CD14-positive monocyte (primary cell): ENCODE data around the gene GAREM2. TPM values are rescaled to one million over a fixed set of nuclear protein-coding genes. Genes with fewer than 3 reads are reported as not detected.

Experiments used
- DNase-seq, 3 donors: peaks; one replicate each; pipeline ENCODE4 v3.0.0-alpha.2; 2011 to 2022
- H2AFZ ChIP-seq: 2 replicates; pipeline ENCODE4 v1.6.0; 2012; ENCODE audit warnings: mild to moderate bottlenecking, low read depth, low read length, inconsistent platforms; ENCODE audit not compliant: insufficient read depth, poor library complexity, severe bottlenecking
- H3K27ac ChIP-seq, 2 donors: 1 replicate in 1 of 2; 2 replicates in 1 of 2; pipeline ENCODE4 v1.5.1; 2012 to 2013; ENCODE audit warnings: low read length in 2 of 2, control low read depth in 1 of 2, inconsistent platforms in 1 of 2, low read depth in 1 of 2, mild to moderate bottlenecking in 1 of 2
- H3K27me3 ChIP-seq, 2 donors: one replicate each; pipeline versions ENCODE4 v1.6.0 to v1.6.1; 2011 to 2013; ENCODE audit warnings: low read length in 2 of 2; ENCODE audit not compliant: control insufficient read depth in 2 of 2, insufficient read depth in 2 of 2
- H3K36me3 ChIP-seq, 2 donors: replicated peaks in 1 of 2; 1 replicate in 1 of 2; 2 replicates in 1 of 2; pipeline versions ENCODE4 v1.5.1 to v1.6.1; 2012 to 2013; ENCODE audit warnings: low read length in 2 of 2, control low read depth in 1 of 2, inconsistent platforms in 1 of 2, mild to moderate bottlenecking in 1 of 2; ENCODE audit not compliant: insufficient read depth in 2 of 2, control insufficient read depth in 1 of 2
- H3K4me1 ChIP-seq, 2 donors: 1 replicate in 1 of 2; 2 replicates in 1 of 2; pipeline versions ENCODE4 v1.5.1 to v1.6.1; 2012 to 2013; ENCODE audit warnings: low read length in 2 of 2, control low read depth in 1 of 2, inconsistent platforms in 1 of 2, mild to moderate bottlenecking in 1 of 2, moderate library complexity in 1 of 2; ENCODE audit not compliant: insufficient read depth in 2 of 2, control insufficient read depth in 1 of 2
- H3K4me2 ChIP-seq: replicated peaks from 2 replicates; pipeline ENCODE3; 2012; ENCODE audit warnings: low read length, moderate library complexity, mild to moderate bottlenecking; ENCODE audit not compliant: poor library complexity, severe bottlenecking; ENCODE audit errors: extremely low read depth
- H3K4me3 ChIP-seq, 3 experiments: fragments of 200-600 bp in 1 of 3; sonication (generic) in 1 of 3; replicated peaks in 1 of 3; 1 replicate in 2 of 3; 2 replicates in 1 of 3; pipeline ENCODE4 v1.5.1; 2011 to 2013; ENCODE audit warnings: low read length in 3 of 3, mild to moderate bottlenecking in 3 of 3, control low read depth in 2 of 3, low read depth in 2 of 3, inconsistent platforms in 1 of 3, moderate library complexity in 1 of 3
- H3K79me2 ChIP-seq: 2 replicates; pipeline ENCODE4 v1.6.0; 2012; ENCODE audit warnings: mild to moderate bottlenecking, control low read depth, inconsistent platforms, low read length, moderate library complexity; ENCODE audit not compliant: insufficient read depth
- H3K9ac ChIP-seq: 2 replicates; pipeline ENCODE4 v1.6.0; 2017; ENCODE audit warnings: low read length, mild to moderate bottlenecking; ENCODE audit not compliant: insufficient read depth, poor library complexity, severe bottlenecking
- H3K9me3 ChIP-seq, 2 donors: replicated peaks in 1 of 2; 1 replicate in 1 of 2; 2 replicates in 1 of 2; pipeline versions ENCODE4 v1.5.1 to v1.6.1; 2012 to 2013; ENCODE audit warnings: low read length in 2 of 2, control low read depth in 1 of 2; ENCODE audit not compliant: control insufficient read depth in 1 of 2, insufficient read depth in 1 of 2
- H4K20me1 ChIP-seq: 2 replicates; pipeline ENCODE4 v1.6.0; 2012; ENCODE audit warnings: mild to moderate bottlenecking, low read length, control low read depth, moderate library complexity; ENCODE audit not compliant: insufficient read depth
- H3K27ac Mint-ChIP-seq, 7 donors: one replicate each; pipeline ENCODE4 v1.8.0; 2020; ENCODE audit warnings: mild to moderate bottlenecking in 7 of 7, mixed read lengths in 7 of 7, moderate library complexity in 6 of 7, inconsistent platforms in 2 of 7
- H3K27me3 Mint-ChIP-seq, 3 donors: one replicate each; pipeline ENCODE4 v1.8.0; 2021 to 2022; ENCODE audit warnings: low read depth in 3 of 3, mild to moderate bottlenecking in 3 of 3, mixed read lengths in 3 of 3, moderate library complexity in 3 of 3, inconsistent platforms in 1 of 3
- H3K36me3 Mint-ChIP-seq, 2 donors: one replicate each; pipeline ENCODE4 v1.8.0; 2020; ENCODE audit warnings: mixed read lengths in 2 of 2, inconsistent platforms in 1 of 2, mild to moderate bottlenecking in 1 of 2
- H3K4me1 Mint-ChIP-seq: one replicate; pipeline ENCODE4 v1.8.0; 2020; ENCODE audit warnings: mild to moderate bottlenecking, mixed read lengths
- H3K4me3 Mint-ChIP-seq, 2 donors: one replicate each; pipeline ENCODE4 v1.8.0; 2020; ENCODE audit warnings: mild to moderate bottlenecking in 2 of 2, mixed read lengths in 2 of 2, moderate library complexity in 1 of 2
- H3K9me3 Mint-ChIP-seq, 7 donors: one replicate each; pipeline ENCODE4 v1.8.0; 2020 to 2022; ENCODE audit warnings: mixed read lengths in 7 of 7, mild to moderate bottlenecking in 6 of 7, moderate library complexity in 6 of 7, inconsistent platforms in 2 of 7
- WGBS: methylation state at CpG from one replicate; pipeline ENCODE4 v1.1.5; 2013; ENCODE audit warnings: missing lambda C conversion rate; ENCODE audit not compliant: insufficient coverage; 5-methylcytosine and 5-hydroxymethylcytosine counted together
- intact Hi-C, 2 donors: fragments of 100-400 bp; cut with micrococcal nuclease; formaldehyde crosslinking; loops; one replicate each; pipeline versions ENCODE4 v1.15.0 to v1.15.1; 2023
- polyA plus RNA-seq, 3 donors: library from polyadenylated mRNA; depleted of rRNA in 1 of 3; unstranded in 2 of 3; stranded (reverse) in 1 of 3; fragments of 300-500 nt in 2 of 3; fragments of >200 nt in 1 of 3; fragmentation: Illumina TruSeq in 2 of 3; gene quantifications; 1 replicate in 2 of 3; 2 replicates in 1 of 3; pipeline ENCODE4 v1.2.3, GENCODE V29; 2012 to 2021
- TF ChIP-seq, protein P1 (sequence below): fragments of 200-600 bp; IDR thresholded peaks from one replicate; pipeline ENCODE4 v1.8.0; 2022; ENCODE audit warnings: antibody characterized with exemption, mild to moderate bottlenecking

GAREM2 gene
- polyA plus RNA-seq, 3 donors, result 0.08 to 0.09 TPM; not detected in 1

DNA sequence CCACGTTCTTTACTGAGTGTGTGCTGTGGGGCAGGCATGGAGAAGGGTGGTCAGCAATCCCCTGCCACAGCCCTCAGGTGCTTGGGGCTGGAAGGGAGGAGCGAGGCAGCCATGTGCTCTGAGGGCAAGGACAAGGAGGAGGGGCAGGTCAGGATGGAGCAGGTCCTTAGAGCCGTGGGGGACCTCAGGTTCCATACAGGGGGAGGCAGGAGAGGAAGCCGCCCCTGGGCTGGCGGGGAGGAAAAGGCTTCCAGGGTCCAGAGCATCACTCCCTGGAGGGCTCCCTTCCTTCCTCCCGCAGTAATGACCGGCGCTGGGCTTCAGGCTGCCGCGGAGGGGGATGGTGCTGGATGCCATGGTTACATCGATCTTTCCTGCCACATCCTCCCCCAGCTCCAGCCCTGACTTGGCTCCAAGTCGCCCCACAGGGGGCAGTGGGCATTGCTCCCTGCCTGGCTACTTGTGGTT is 6.6 kb downstream of the GAREM2 start:
- Mint-ChIP-seq H3K27ac (no peak overlapping the region), H3K36me3 (peaks cover 0 to 14% of the 10 kb centered on the region in 2 donors), H3K4me3 (peak overlapping the region; percentile 59 to 84), H3K4me1 (peaks cover 20% of the 10 kb centered on the region), H3K27me3 (peaks cover 39 to 68% (median 47%) of the 10 kb centered on the region in 3 donors), H3K9me3 (peaks cover 0 to 4% (median 2%) of the 10 kb centered on the region in 7 donors)
- Histone ChIP-seq H2AFZ (peak overlapping the region; percentile 80), H3K27me3 (peaks cover 3 to 38% of the 10 kb centered on the region in 2 donors), H4K20me1 (no peaks in the 10 kb centered on the region), H3K4me2 (peak overlapping the region; percentile 72), H3K36me3 (no peaks in the 10 kb centered on the region), H3K9ac (peak overlapping the region; percentile 40), H3K4me1 (peaks cover 13 to 19% of the 10 kb centered on the region in 2 donors), H3K79me2 (no peaks in the 10 kb centered on the region), H3K27ac (no peak overlapping the region), H3K9me3 (no peaks in the 10 kb centered on the region), H3K4me3 (peak overlapping the region in 1 of 3 experiments; percentile 75)
- intact Hi-C loops, result no loop called here
- WGBS, result 29% methylated on average over 5 of the region's 12 CpGs
- TF ChIP-seq, protein P1, sequence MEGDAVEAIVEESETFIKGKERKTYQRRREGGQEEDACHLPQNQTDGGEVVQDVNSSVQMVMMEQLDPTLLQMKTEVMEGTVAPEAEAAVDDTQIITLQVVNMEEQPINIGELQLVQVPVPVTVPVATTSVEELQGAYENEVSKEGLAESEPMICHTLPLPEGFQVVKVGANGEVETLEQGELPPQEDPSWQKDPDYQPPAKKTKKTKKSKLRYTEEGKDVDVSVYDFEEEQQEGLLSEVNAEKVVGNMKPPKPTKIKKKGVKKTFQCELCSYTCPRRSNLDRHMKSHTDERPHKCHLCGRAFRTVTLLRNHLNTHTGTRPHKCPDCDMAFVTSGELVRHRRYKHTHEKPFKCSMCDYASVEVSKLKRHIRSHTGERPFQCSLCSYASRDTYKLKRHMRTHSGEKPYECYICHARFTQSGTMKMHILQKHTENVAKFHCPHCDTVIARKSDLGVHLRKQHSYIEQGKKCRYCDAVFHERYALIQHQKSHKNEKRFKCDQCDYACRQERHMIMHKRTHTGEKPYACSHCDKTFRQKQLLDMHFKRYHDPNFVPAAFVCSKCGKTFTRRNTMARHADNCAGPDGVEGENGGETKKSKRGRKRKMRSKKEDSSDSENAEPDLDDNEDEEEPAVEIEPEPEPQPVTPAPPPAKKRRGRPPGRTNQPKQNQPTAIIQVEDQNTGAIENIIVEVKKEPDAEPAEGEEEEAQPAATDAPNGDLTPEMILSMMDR, result no peak
- DNase-seq, result no peak

- peaks cover 0 to 14% of the 10 kb centered on the region in 2 donors for H3K36me3 Mint-ChIP-seq
- no peak overlapping the region for H3K4me3 ChIP-seq
- no peaks in the 10 kb centered on the region for H4K20me1 ChIP-seq
- H3K4me3 Mint-ChIP-seq, result no peak overlapping the region
- peaks cover 32 to 57% (median 48%) of the 10 kb centered on the region in 3 donors for H3K27me3 Mint-ChIP-seq
- no peaks in the 10 kb centered on the region for H3K9me3 ChIP-seq
- no peak overlapping the region for H3K27ac ChIP-seq
- peaks cover 0 to 6% (median 0%) of the 10 kb centered on the region in 7 donors for H3K9me3 Mint-ChIP-seq
- DNase-seq, result no peak
- H3K4me2 ChIP-seq, result no peak overlapping the region
- H3K79me2 ChIP-seq, result no peaks in the 10 kb centered on the region
- no peak overlapping the region for H2AFZ ChIP-seq
- intact Hi-C loops, result loop anchor here in 1 of 2 donors (10.0 kb wide), 1 partner anchor 228 kb away; no protein-coding TSS in a partner anchor
- H3K27me3 ChIP-seq, result peaks cover 4 to 36% of the 10 kb centered on the region in 2 donors
- WGBS, result 100% methylated on average over 4 of the region's 5 CpGs
- TF ChIP-seq, protein P1, result no peak
- H3K9ac ChIP-seq, result no peak overlapping the region
- H3K36me3 ChIP-seq, result no peaks in the 10 kb centered on the region
- peaks cover 31% of the 10 kb centered on the region for H3K4me1 Mint-ChIP-seq
- no peak overlapping the region for H3K27ac Mint-ChIP-seq
- H3K4me1 ChIP-seq, result peaks cover 19 to 34% of the 10 kb centered on the region in 2 donors
Measured at GRCh38 chr2:26182441-26182840, 9.6 kb downstream of the GAREM2 start.
